Fibroblast of gingiva (primary cell): ENCODE results near the gene DHRS7.

Source experiments
- DNase-seq: peaks from one replicate; pipeline ENCODE4 v3.0.0-alpha.2; 2011; ENCODE audit warnings: low read depth

DHRS7 gene

DNA sequence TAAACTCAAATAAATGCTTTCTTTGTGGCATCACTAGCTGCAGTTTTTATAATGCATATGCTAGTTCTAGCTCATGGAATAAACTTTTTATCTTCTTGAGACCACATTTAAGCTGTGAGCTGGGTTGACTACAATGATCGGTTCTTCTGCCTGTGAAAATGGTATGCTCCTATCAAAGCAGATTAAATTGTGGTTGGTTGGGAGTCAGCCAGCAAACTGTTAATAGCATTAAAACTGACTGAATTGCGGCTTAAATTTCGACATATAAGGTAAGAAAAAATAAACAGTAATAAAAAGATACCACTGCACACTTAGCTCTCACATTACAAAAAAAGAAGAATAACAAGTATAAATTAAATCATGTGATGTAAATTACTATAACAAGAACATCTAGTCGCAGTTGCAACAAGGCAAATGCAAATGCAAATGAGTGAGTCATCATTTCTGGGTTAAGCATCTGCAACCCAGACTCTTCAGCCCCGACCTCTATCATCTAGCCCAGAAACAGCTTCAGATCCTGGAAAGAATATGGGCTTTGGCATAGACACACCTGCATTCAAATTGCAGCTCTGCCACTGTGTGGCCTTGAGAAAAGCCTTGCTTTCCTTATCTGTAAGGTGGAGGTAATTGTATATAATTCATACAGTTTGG, 19.8 kb upstream of the DHRS7 start:
- no peak for DNase-seq

DNA sequence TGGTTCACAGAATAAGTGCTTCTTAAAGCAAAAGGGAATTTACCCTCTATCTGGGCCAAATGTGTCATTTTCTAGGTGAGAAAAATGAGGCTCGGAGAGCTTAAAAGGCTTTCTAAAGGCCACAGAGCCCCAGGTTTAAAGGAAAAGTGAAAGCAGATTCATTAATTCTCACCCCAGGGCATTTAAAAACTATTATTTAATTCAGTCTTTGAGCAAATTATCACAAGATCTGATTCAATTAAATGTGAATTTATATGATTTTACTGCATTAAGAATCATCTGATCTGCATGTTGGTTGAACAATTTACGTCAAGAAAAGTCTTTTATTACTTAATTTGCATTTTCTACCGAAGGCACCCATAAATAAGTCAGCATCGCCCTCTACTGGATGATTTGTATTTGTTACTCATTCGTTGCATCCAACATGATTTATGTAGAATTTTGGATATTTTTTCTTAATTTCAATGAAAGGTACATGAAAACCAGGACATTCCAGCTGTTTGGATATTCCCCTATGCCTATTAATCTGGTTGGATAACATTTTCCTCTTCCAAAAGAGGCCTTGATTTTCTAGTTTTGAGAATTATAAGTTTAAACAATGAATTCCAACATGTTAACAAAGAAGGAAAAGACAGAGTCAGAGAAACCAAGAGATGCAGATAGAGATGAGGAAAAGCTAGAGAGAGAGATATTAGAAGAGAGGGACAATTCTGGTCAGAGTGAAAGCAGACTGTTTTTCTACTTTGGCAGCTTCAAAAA, 19.1 kb upstream of the DHRS7 start:
- peak; percentile 69 for DNase-seq

DNA sequence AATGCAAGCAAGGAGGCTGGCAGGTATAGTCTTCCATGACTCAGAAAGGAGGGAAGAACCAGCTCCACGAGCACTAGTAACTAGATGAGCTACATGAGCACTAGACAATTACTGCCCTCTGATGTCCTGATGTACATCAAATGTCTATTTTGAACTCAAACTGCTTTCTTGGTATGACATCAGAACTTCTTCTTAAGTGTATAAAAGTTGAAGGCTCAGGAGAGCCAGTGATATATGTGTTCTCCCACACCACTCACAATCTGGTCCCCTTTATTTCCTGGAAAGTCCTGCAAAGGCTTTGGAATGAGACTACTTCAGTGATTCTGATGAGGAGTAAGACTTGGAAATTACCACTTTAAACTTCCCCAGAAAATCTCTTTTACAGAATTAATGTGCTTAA, 18.5 kb upstream of the DHRS7 start:
- DNase-seq, result peak; percentile 48

GRCh38 chr14:60183138-60183537, 17.9 kb upstream of the DHRS7 start:
- DNase-seq, result no peak

GRCh38 chr14:60179431-60179869, 14.3 kb upstream of the DHRS7 start:
- DNase-seq, result no peak

DNA sequence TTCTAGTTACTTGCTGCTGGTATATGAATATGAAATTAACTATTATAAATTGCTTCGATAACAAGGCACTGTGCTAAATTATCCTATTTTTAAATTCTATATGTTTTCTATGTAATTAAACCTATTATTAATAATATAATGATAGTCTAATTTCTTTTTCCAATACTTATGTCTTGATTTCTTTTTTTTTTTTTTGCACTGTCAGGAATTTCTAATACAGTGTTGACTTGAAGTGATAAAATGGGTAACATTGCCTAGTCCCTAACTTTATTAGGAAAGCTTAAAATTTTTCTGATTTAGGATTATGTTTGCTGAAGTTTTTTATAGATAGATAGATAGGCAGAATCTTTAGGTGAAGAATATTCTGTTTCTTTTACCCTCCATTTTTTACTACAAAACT, 13.6 kb upstream of the DHRS7 start:
- no peak for DNase-seq

GRCh38 chr14:60178164-60178563, 13.0 kb upstream of the DHRS7 start:
- no peak for DNase-seq

GRCh38 chr14:60175255-60175902, 10.2 kb upstream of the DHRS7 start:
- DNase-seq, result no peak

GRCh38 chr14:60174352-60175254, 9.4 kb upstream of the DHRS7 start:
- DNase-seq, result no peak

DNA sequence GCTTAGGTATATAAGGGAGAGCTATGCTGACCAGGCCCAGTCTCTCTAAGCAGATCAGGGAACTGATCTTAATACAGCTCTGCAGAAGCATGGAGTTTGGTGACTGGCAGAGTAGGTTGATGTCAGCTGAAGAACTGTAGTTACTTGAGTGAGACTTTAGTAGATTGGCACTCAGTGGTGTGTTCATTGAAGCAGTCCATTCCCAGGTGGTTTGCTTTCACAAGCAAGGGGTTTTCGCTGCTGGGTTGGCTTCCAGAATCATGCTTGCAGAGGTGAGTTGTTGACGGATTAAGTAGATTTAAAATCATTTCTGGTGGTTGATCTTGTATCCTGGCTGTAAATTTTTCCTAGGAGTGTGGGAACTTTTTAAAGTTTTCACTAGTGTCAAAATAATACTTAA, 6.5 kb upstream of the DHRS7 start:
- DNase-seq, result no peak

DNA sequence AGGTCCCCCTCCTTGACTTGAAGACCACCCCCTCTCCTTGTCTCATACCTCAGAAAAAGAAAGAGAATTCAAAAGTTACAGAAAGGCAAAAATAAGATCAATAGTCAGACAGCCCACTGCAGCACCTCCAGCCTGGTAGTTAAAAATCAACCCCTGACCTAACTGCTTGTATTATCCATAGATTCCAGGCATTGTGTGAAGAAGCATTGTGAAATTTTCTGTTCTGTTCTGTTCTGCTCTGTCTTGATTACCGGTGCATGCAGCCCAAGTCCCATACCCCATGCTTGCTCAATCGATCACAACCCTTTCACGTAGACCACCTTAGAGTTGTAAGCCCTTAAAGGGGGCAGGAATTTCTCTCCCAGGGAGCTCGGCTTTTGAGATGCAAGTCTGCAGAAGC, 5.8 kb upstream of the DHRS7 start:
- DNase-seq, result no peak

DNA sequence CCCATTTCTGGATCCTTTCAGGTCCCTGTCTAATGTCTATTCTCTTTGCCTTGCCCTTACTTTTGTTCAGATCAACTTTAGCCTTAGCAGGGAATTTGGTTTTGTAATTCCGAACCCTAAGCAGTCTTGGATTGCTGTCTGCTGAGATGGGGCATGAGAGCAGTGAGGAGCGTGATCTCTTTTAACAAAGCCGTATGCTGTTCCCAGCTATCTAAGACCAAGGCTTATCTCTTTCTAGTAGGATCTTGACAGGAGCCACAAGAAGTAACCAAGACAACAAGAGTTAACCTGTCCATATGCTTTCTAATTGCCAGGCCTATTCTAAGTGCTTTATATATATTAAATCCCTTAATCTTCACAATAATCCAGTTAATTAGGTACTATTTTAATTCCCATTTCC, 4.5 kb upstream of the DHRS7 start:
- no peak for DNase-seq

- peak; percentile 44 for DNase-seq
These were observed 944 bp upstream of the DHRS7 start for GRCh38 chr14:60166142-60166541.

DNA sequence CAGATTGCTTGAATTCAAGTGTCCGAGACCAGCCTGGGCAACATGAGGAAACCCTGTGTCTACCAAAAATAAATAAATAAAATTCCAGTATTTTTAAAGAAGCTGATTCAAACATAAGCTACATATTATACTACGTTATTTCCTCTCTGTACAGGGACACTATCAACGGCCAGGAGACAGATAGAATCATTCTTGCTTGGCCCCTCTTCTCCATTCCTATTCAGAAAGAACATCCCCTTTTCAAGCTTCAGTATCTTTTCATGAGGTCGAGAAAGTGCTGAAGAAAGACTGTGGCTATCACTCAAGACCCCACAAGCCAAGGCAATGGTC, 314 bp upstream of the DHRS7 start:
- no peak for DNase-seq

DNA sequence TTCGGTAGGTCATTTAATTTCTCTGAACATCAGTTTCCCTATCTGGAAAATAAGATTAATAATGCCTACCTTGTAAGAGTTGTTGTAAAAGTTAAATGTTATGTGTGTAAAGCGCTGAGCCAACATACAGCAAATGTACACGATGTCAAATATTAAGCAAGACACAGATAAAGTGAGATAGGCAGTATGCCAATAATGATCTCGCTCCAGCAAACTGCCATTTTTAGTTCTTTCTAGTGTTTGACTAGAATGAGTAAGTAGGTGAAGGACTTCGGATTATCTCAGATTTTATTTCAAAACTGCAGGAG, 840 bp downstream of the DHRS7 start:
- DNase-seq, result no peak

DNA sequence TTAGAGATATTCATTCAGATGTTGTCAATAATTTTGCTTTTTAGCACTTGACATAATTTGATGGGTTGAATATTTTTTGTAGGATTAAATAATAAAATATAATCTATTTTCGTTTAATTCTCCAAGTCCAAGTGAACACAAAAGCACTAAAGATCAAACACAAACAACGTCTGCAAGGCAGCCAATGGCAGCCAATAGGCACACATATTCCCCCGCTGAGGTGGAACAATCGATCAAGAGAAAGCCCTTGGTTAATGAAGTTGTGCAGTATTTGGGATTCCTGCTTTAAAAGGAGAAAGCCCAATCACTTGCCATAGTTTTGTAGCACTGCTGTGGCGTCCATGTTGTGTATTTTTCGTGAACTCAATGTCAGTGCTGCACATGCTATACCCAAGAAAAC, 1.5 kb downstream of the DHRS7 start:
- no peak for DNase-seq

- DNase-seq, result peak; percentile 82
These were observed 3.7 kb downstream of the DHRS7 start for GRCh38 chr14:60161196-60162107.

DNA sequence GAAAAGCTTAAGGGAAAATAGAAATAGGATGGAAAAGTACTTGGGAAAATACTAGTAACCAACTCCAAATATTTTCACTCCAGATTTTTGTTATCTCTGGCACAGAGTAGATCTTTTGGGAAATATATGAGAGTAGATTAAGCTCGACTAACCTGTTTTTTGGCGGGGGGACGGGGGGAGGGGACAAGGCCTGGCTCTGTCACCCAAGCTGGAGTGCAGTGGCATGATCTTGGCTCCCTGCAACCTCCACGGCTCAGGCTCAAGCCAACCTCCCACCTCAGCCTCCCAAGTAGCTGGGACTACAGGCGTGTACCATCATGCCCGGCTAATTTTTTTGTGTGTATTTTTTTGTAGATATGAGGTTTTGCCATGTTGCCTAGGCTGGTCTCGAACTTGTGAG, 4.8 kb downstream of the DHRS7 start:
- DNase-seq, result no peak

DNA sequence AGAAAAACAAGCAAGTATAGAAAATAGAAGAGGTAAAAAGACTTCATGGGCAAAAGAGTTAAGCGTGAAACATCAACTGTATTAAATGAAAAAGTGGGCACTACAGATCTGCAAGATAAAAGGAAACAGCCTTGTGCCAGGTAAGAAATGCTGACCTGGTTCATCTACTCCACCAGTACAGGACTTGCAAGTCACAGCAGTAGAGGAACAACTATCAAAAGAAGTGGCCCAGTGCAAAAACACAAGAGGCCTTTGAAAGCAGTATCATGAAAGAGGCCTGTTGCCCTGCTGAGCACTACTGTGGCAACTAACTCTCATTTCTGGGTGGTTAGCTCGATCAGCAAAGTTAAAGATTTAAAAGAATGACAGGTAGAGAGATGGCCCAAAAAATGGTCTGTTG, 10.5 kb downstream of the DHRS7 start:
- no peak for DNase-seq

GRCh38 chr14:60153991-60154390, 11.2 kb downstream of the DHRS7 start:
- DNase-seq, result no peak

GRCh38 chr14:60151715-60152114, 13.5 kb downstream of the DHRS7 start:
- DNase-seq, result peak; percentile 94

DNA sequence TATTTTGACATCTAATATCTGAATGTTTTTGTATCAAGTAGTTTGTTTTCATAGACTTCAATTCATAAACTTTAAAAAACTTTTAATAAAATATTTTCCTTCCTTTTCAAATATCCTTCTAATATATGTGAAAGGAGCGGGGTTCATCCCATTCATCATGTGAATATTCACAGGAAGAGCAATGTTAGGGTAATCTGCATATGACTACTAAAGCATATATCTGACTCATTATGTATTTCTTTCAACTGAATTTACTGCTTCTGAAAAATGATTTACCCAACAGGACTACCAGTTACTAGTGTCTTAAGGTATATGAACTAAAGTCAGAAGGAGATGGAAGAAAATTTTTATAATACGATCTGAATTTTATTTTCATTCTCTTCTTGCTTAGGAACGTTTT, 30.5 kb downstream of the DHRS7 start:
- no peak for DNase-seq
